SH-SY5Y (cell line): ENCODE results near the gene AADACL3.

Experiments
- GATA2 ChIP-seq: IDR thresholded peaks from 2 replicates; pipeline ENCODE4 v1.6.1; 2011; ENCODE audit warnings: mild to moderate bottlenecking, low read depth, low read length
- GATA3 ChIP-seq: IDR thresholded peaks from 2 replicates; pipeline ENCODE4 v1.6.1; 2011; ENCODE audit warnings: low read depth, mild to moderate bottlenecking, low read length, moderate library complexity

GRCh38 chr1:12776801-12777557, 61.1 kb downstream of the AADACL3 start:
- TF ChIP-seq GATA3 (no peak), GATA2 (no peak)
